ENCODE results near the gene USP24.

Gene USP24

DNA sequence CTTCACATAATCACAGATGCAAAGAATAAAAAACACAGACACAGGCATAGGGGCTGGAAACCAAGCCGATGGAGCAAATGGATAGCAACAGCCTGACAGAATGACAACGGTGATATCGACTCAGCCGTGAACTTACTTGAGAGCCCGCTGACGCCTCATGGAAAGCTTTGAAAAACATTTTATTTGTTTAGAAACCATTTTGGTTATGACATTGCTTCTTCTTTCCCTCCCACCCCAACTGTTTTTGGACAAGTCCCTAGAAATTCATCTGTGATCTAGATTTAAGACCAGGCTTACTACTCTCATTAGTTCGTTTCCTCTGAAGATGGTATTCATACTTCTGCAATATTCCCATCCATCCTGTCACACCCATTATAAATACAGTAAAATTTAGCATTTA is 130.9 kb downstream of the USP24 start:
- TF ChIP-seq TCF12 (IDR thresholded peaks at IDR 0.05; ENCODE audit: low read depth) (no peak), CREB1 (IDR thresholded peaks at IDR 0.05; ENCODE audit: low read depth) (no peak), EP300 (IDR thresholded peaks at IDR 0.05; ENCODE audit: borderline replicate concordance) (no peak), TEAD4 (IDR thresholded peaks at IDR 0.05) (no peak), CEBPB (IDR thresholded peaks at IDR 0.05) (no peak), TAF1 (IDR thresholded peaks at IDR 0.05; ENCODE audit: low read depth) (no peak), ZBTB7A (IDR thresholded peaks at IDR 0.05; ENCODE audit: low read depth) (no peak), NFIC (IDR thresholded peaks at IDR 0.05) (no peak), RAD21 (IDR thresholded peaks at IDR 0.05; ENCODE audit: low read depth) (no peak), EGR1 (IDR thresholded peaks at IDR 0.05) (no peak), FOXM1 (IDR thresholded peaks at IDR 0.05; ENCODE audit: borderline replicate concordance, low read depth) (no peak), YY1 (IDR thresholded peaks at IDR 0.05; ENCODE audit: low read depth) (no peak)
- TF ChIP-seq, protein P1, sequence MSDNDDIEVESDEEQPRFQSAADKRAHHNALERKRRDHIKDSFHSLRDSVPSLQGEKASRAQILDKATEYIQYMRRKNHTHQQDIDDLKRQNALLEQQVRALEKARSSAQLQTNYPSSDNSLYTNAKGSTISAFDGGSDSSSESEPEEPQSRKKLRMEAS (IDR thresholded peaks at IDR 0.05), result no peak
- TF ChIP-seq, protein P2, sequence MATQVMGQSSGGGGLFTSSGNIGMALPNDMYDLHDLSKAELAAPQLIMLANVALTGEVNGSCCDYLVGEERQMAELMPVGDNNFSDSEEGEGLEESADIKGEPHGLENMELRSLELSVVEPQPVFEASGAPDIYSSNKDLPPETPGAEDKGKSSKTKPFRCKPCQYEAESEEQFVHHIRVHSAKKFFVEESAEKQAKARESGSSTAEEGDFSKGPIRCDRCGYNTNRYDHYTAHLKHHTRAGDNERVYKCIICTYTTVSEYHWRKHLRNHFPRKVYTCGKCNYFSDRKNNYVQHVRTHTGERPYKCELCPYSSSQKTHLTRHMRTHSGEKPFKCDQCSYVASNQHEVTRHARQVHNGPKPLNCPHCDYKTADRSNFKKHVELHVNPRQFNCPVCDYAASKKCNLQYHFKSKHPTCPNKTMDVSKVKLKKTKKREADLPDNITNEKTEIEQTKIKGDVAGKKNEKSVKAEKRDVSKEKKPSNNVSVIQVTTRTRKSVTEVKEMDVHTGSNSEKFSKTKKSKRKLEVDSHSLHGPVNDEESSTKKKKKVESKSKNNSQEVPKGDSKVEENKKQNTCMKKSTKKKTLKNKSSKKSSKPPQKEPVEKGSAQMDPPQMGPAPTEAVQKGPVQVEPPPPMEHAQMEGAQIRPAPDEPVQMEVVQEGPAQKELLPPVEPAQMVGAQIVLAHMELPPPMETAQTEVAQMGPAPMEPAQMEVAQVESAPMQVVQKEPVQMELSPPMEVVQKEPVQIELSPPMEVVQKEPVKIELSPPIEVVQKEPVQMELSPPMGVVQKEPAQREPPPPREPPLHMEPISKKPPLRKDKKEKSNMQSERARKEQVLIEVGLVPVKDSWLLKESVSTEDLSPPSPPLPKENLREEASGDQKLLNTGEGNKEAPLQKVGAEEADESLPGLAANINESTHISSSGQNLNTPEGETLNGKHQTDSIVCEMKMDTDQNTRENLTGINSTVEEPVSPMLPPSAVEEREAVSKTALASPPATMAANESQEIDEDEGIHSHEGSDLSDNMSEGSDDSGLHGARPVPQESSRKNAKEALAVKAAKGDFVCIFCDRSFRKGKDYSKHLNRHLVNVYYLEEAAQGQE (IDR thresholded peaks at IDR 0.05; ENCODE audit: low read depth), result no peak
- TF ChIP-seq, protein P3, sequence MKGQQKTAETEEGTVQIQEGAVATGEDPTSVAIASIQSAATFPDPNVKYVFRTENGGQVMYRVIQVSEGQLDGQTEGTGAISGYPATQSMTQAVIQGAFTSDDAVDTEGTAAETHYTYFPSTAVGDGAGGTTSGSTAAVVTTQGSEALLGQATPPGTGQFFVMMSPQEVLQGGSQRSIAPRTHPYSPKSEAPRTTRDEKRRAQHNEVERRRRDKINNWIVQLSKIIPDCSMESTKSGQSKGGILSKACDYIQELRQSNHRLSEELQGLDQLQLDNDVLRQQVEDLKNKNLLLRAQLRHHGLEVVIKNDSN (IDR thresholded peaks at IDR 0.05), result no peak

DNA sequence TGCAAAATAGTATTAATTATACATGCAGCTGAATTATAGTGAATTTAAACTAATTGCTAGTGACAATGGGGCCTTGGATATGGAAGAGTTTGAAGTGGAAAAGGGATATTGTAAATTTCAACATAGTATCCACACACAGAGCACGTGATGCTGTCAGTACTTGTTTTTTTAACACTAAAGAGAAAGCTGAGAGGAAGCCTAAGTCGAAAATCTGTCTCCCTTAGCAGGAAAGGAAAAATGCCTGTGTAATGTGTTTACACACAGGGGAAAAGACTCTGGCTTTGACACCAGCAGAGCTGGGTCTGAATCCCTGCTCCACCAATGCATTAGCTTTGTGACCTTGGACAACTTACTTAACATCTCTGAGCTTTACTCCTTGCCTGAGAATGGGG is 133.3 kb downstream of the USP24 start:
- TF ChIP-seq FOXM1 (IDR thresholded peaks at IDR 0.05; ENCODE audit: borderline replicate concordance, low read depth) (no peak), TAF1 (IDR thresholded peaks at IDR 0.05; ENCODE audit: low read depth) (no peak), NFIC (IDR thresholded peaks at IDR 0.05) (no peak), RAD21 (IDR thresholded peaks at IDR 0.05; ENCODE audit: low read depth) (no peak), ZBTB7A (IDR thresholded peaks at IDR 0.05; ENCODE audit: low read depth) (no peak), TEAD4 (IDR thresholded peaks at IDR 0.05) (no peak)
- TF ChIP-seq, protein P3 (IDR thresholded peaks at IDR 0.05), result no peak
- TF ChIP-seq, protein P2 (IDR thresholded peaks at IDR 0.05; ENCODE audit: low read depth), result no peak

DNA sequence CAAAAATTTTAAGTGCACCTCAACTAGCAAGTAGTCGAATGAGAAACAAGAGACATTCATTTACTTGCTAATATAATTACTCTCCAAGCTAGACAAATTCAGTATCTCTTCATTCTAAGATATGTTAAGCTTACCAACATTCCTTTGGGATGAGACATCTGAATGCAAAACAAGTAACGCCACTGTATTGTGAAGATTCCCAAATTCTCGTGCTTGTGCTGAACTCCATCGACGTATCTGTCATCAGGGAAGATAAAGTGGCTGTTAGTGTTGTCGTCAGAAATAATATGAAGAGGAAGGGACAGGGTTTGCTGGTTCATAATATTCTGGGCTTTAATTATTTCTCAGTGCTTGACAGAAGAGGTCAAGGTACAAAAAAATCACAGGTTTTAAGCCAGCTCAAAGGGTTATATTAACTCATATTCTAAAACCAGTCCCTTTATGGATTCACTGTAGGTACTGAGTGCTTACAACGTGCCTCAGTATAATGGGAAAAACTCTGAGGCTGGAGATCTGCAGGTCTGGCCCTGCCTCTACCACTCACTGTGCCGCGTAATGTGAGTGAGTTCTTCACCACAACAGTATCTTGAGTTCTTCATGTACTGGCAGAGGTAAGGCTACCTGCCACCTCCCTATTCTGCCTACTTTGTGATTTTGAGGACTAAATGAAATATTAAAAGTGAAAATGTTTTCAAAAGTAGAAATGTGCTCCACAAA is 133.8 kb downstream of the USP24 start:
- TF ChIP-seq EP300 (IDR thresholded peaks at IDR 0.05; ENCODE audit: borderline replicate concordance) (no peak), TAF1 (IDR thresholded peaks at IDR 0.05; ENCODE audit: low read depth) (no peak), TCF12 (IDR thresholded peaks at IDR 0.05; ENCODE audit: low read depth) (no peak), CEBPB (IDR thresholded peaks at IDR 0.05) (no peak), RAD21 (IDR thresholded peaks at IDR 0.05; ENCODE audit: low read depth) (no peak), EGR1 (IDR thresholded peaks at IDR 0.05) (no peak), TEAD4 (IDR thresholded peaks at IDR 0.05) (no peak), FOXM1 (IDR thresholded peaks at IDR 0.05; ENCODE audit: borderline replicate concordance, low read depth) (no peak), YY1 (IDR thresholded peaks at IDR 0.05; ENCODE audit: low read depth) (no peak), CREB1 (IDR thresholded peaks at IDR 0.05; ENCODE audit: low read depth) (no peak), ZBTB7A (IDR thresholded peaks at IDR 0.05; ENCODE audit: low read depth) (no peak), NFIC (IDR thresholded peaks at IDR 0.05) (no peak)
- TF ChIP-seq, protein P1 (IDR thresholded peaks at IDR 0.05), result no peak
- TF ChIP-seq, protein P3 (IDR thresholded peaks at IDR 0.05), result no peak
- TF ChIP-seq, protein P2 (IDR thresholded peaks at IDR 0.05; ENCODE audit: low read depth), result no peak

DNA sequence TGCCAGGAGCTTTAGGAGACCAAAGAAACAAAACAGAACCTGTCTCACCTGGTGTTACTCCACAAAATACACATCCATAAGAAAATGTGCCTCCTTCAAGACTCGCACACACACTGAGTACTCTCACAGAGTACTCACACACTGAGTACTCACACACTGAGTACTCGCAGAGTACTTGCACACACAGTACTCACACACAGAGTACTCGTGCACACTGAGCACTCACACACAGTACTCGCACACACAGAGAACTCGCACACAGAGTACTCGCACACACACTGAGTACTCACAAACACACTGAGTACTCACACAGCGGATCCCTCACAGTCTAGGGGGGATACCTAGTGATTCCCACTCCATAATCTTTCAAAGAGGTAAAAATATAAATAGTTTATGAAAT is 135.5 kb downstream of the USP24 start:
- TF ChIP-seq, protein P1 (IDR thresholded peaks at IDR 0.05), result no peak

Data from Ishikawa (cell line).